IMR-90 (cell line): ENCODE data around the gene IFRD1. TPM values are rescaled to one million over a fixed set of nuclear protein-coding genes. Genes with fewer than 3 reads are reported as not detected.
A peak's percentile ranks its signal among the peaks of the same experiment; 100 is the strongest.

ENCODE experiments used
- ATAC-seq: fragments of 200-7000 bp; cut with Tn5 transposase; 2 replicates; pipeline ENCODE4 v1.9.1; 2020; ENCODE audit warnings: low read depth, mild to moderate bottlenecking, moderate library complexity
- BruUV-seq: library from RNA; stranded (reverse); fragments of 400-500 nt; replicated peaks from 2 replicates; lab custom pipeline; 2021; lab: Mats Ljungman, UMichigan
- CTCF ChIA-PET: fragments of 300-600 bp; formaldehyde crosslinking; extraction: SDS; loops from one replicate; lab custom pipeline; 2021; ENCODE audit warnings: antibody characterized with exemption; lab: Yijun Ruan, JAX
- POLR2A ChIA-PET: fragments of 300-600 bp; sonication (Branson Sonifier 250); formaldehyde crosslinking; loops from one replicate; lab custom pipeline; 2022; ENCODE audit warnings: antibody characterized with exemption; ENCODE audit not compliant: unreplicated experiment; lab: Charles Lee
- DNase-seq: peaks from one replicate; pipeline ENCODE4 v3.0.0; 2013
- H2AFZ ChIP-seq: replicated peaks from 2 replicates; pipeline ENCODE3; 2013; ENCODE audit warnings: low read length, mild to moderate bottlenecking; ENCODE audit not compliant: poor library complexity
- H2AK5ac ChIP-seq: 2 replicates; pipeline ENCODE4 v1.6.1; 2013; ENCODE audit warnings: low read depth, low read length, inconsistent platforms
- H2AK9ac ChIP-seq: replicated peaks from 2 replicates; pipeline ENCODE3; 2013; ENCODE audit warnings: mild to moderate bottlenecking, low read depth, low read length, moderate library complexity; ENCODE audit not compliant: poor library complexity
- H2BK120ac ChIP-seq: 2 replicates; pipeline ENCODE4 v1.6.1; 2013; ENCODE audit warnings: low read depth, low read length, inconsistent platforms
- H2BK15ac ChIP-seq: 3 replicates; pipeline ENCODE4 v1.6.1; 2013; ENCODE audit warnings: low read depth, low read length, inconsistent platforms
- H2BK20ac ChIP-seq: 2 replicates; pipeline ENCODE4 v1.6.1; 2013; ENCODE audit warnings: low read depth, mild to moderate bottlenecking, inconsistent platforms, low read length, moderate library complexity
- H2BK5ac ChIP-seq: 2 replicates; pipeline ENCODE4 v1.6.1; 2013; ENCODE audit warnings: mild to moderate bottlenecking, low read depth, low read length, inconsistent platforms; ENCODE audit not compliant: poor library complexity, severe bottlenecking
- H3K14ac ChIP-seq: replicated peaks from 2 replicates; pipeline ENCODE4 v1.6.1; 2013; ENCODE audit warnings: low read depth, low read length, inconsistent platforms
- H3K18ac ChIP-seq: 2 replicates; pipeline ENCODE4 v1.6.1; 2013; ENCODE audit warnings: low read depth, low read length, control low read depth
- H3K23ac ChIP-seq: 2 replicates; pipeline ENCODE4 v1.6.1; 2013; ENCODE audit warnings: low read depth, low read length, inconsistent platforms
- H3K27ac ChIP-seq: 2 replicates; pipeline ENCODE4 v1.5.1; 2013; ENCODE audit warnings: mild to moderate bottlenecking, control low read depth, low read length; ENCODE audit not compliant: insufficient read depth
- H3K27me3 ChIP-seq: 2 replicates; pipeline ENCODE4 v1.6.1; 2013; ENCODE audit warnings: low read length; ENCODE audit not compliant: control insufficient read depth, insufficient read depth
- H3K36me3 ChIP-seq: 2 replicates; pipeline ENCODE4 v1.6.1; 2013; ENCODE audit warnings: low read length, mixed read lengths; ENCODE audit not compliant: control insufficient read depth, insufficient read depth
- H3K4ac ChIP-seq: 2 replicates; pipeline ENCODE4 v1.6.1; 2013; ENCODE audit warnings: low read depth, low read length, inconsistent platforms
- H3K4me1 ChIP-seq: 2 replicates; pipeline ENCODE4 v1.6.1; 2013; ENCODE audit warnings: low read length, mixed read lengths; ENCODE audit not compliant: control insufficient read depth, insufficient read depth
- H3K4me2 ChIP-seq: 2 replicates; pipeline ENCODE4 v1.6.1; 2013; ENCODE audit warnings: low read depth, mild to moderate bottlenecking, control low read depth, low read length, moderate library complexity
- H3K4me3 ChIP-seq: 2 replicates; pipeline ENCODE4 v1.5.1; 2013; ENCODE audit warnings: low read depth, mild to moderate bottlenecking, control low read depth, low read length, moderate library complexity; ENCODE audit not compliant: insufficient read depth
- H3K56ac ChIP-seq: 2 replicates; pipeline ENCODE4 v1.6.1; 2013; ENCODE audit warnings: low read length, inconsistent platforms; ENCODE audit not compliant: insufficient read depth; ENCODE audit errors: extremely low read depth
- H3K79me1 ChIP-seq, 2 experiments: 2 replicates each; pipeline ENCODE4 v1.6.1; 2013; ENCODE audit warnings: low read length in 2 of 2, inconsistent platforms in 1 of 2, low read depth in 1 of 2
- H3K9ac ChIP-seq: 2 replicates; pipeline ENCODE4 v1.6.1; 2013; ENCODE audit warnings: low read depth, low read length, control low read depth
- H3K9me1 ChIP-seq: 2 replicates; pipeline ENCODE4 v1.6.1; 2013; ENCODE audit warnings: low read length, inconsistent platforms; ENCODE audit not compliant: insufficient read depth
- H3K9me3 ChIP-seq: 2 replicates; pipeline ENCODE4 v1.6.1; 2013; ENCODE audit warnings: low read length; ENCODE audit not compliant: control insufficient read depth, insufficient read depth
- H4K20me1 ChIP-seq: 2 replicates; pipeline ENCODE4 v1.6.1; 2013; ENCODE audit warnings: low read length, inconsistent platforms; ENCODE audit not compliant: insufficient read depth
- H4K5ac ChIP-seq: 2 replicates; pipeline ENCODE4 v1.6.1; 2013; ENCODE audit warnings: mild to moderate bottlenecking, low read depth, low read length, control low read depth
- H4K8ac ChIP-seq, 2 experiments: 2 replicates each; pipeline ENCODE4 v1.6.1; 2013; ENCODE audit warnings: low read depth in 2 of 2, low read length in 2 of 2, control low read depth in 1 of 2, inconsistent platforms in 1 of 2
- H4K91ac ChIP-seq: 2 replicates; pipeline ENCODE4 v1.6.1; 2013; ENCODE audit warnings: low read depth, low read length, inconsistent platforms; ENCODE audit not compliant: insufficient read depth
- BHLHE40 ChIP-seq: fragments of 150-350 bp; IDR thresholded peaks from 2 replicates; pipeline ENCODE4 v1.6.1; 2016; ENCODE audit warnings: mild to moderate bottlenecking, low read depth, low read length
- CEBPB ChIP-seq: IDR thresholded peaks from 2 replicates; pipeline ENCODE4 v1.6.1; 2012; ENCODE audit warnings: low read depth, low read length, improper control_type of control experiment
- FOS ChIP-seq: fragments of 150-350 bp; IDR thresholded peaks from 2 replicates; pipeline ENCODE4 v1.6.1; 2016; ENCODE audit warnings: low read depth, low read length
- MAFK ChIP-seq: IDR thresholded peaks from 2 replicates; pipeline ENCODE4 v1.6.1; 2012; ENCODE audit warnings: low read depth, low read length, improper control_type of control experiment
- MAZ ChIP-seq: IDR thresholded peaks from 2 replicates; pipeline ENCODE4 v1.6.1; 2012; ENCODE audit warnings: low read depth, mild to moderate bottlenecking, low read length, improper control_type of control experiment, moderate library complexity, borderline replicate concordance
- MXI1 ChIP-seq: IDR thresholded peaks from 2 replicates; pipeline ENCODE4 v1.6.1; 2012; ENCODE audit warnings: low read depth, mild to moderate bottlenecking, low read length, moderate library complexity, borderline replicate concordance
- NFE2L2 ChIP-seq: fragments of 150-350 bp; IDR thresholded peaks from 2 replicates; pipeline ENCODE4 v1.6.1; 2016; ENCODE audit warnings: low read depth, mild to moderate bottlenecking, low read length
- POLR2A ChIP-seq: IDR thresholded peaks from 2 replicates; pipeline ENCODE4 v1.6.1; 2012; ENCODE audit warnings: mild to moderate bottlenecking, low read depth, low read length
- RAD21 ChIP-seq: IDR thresholded peaks from 2 replicates; pipeline ENCODE4 v1.6.1; 2012; ENCODE audit warnings: low read length, improper control_type of control experiment
- RCOR1 ChIP-seq: IDR thresholded peaks from 2 replicates; pipeline ENCODE4 v1.6.1; 2012; ENCODE audit warnings: mild to moderate bottlenecking, low read length, improper control_type of control experiment; ENCODE audit not compliant: insufficient replicate concordance
- RFX5 ChIP-seq: IDR thresholded peaks from 2 replicates; pipeline ENCODE4 v1.8.0; 2012; ENCODE audit warnings: low read depth, mild to moderate bottlenecking, low read length, moderate library complexity
- SMC3 ChIP-seq: fragments of 150-350 bp; IDR thresholded peaks from 2 replicates; pipeline ENCODE4 v1.6.1; 2016; ENCODE audit warnings: low read depth, mild to moderate bottlenecking, antibody characterized with exemption, low read length, moderate library complexity
- WGBS, 2 experiments: methylation state at CpG; one replicate each; pipeline versions ENCODE4 v1.1.5 to v1.1.7; 2013; ENCODE audit warnings: missing lambda C conversion rate in 2 of 2; ENCODE audit not compliant: insufficient read length in 1 of 2; ENCODE audit errors: extremely low coverage in 2 of 2; 5-methylcytosine and 5-hydroxymethylcytosine counted together
- dilution Hi-C: fragments of 300-500 bp; cut with HindIII; formaldehyde crosslinking; loops from one replicate; pipeline ENCODE4 v1.14.3; 2018; ENCODE audit warnings: low sequenced_read_pairs; ENCODE audit not compliant: unreplicated experiment
- in situ Hi-C: fragments of 300-500 bp; cut with MboI; formaldehyde crosslinking; loops from 3 replicates; pipeline ENCODE4 v1.14.3; 2019; ENCODE audit warnings: low sequenced_read_pairs, inconsistent platforms, mixed read lengths
- intact Hi-C: fragments of 100-400 bp; cut with micrococcal nuclease; formaldehyde crosslinking; loops from 2 replicates; pipeline ENCODE4 v1.10.0; 2022
- polyA plus RNA-seq, 3 experiments: library from polyadenylated mRNA; depleted of rRNA; stranded (reverse); fragments of >200 nt; gene quantifications; 2 replicates each; pipeline ENCODE4 v1.2.3, GENCODE V29; 2012; ENCODE audit warnings: low replicate concordance in 1 of 3
- total RNA-seq: library from RNA; depleted of rRNA; stranded (reverse); fragments of >200 nt; gene quantifications from 2 replicates; pipeline ENCODE4 v1.2.3, GENCODE V29; 2012
- TF ChIP-seq, protein P1 (sequence below): fragments of 150-350 bp; IDR thresholded peaks from 2 replicates; pipeline ENCODE4 v1.6.1; 2016; ENCODE audit warnings: low read depth, mild to moderate bottlenecking, low read length, moderate library complexity, borderline replicate concordance
- TF ChIP-seq, protein P2 (sequence below): conservative IDR thresholded peaks from 2 replicates; pipeline ENCODE4 v1.5.1; 2012; ENCODE audit warnings: mild to moderate bottlenecking, low read depth, low read length, improper control_type of control experiment
- TF ChIP-seq, protein P3 (sequence below): fragments of 150-350 bp; IDR thresholded peaks from 2 replicates; pipeline ENCODE4 v1.6.1; 2017; ENCODE audit warnings: mild to moderate bottlenecking, antibody characterized with exemption, low read length, low read depth

The IFRD1 gene
- total and polyA plus RNA-seq, 2 of the 4 experiments (the other 2 are of a cell fraction), result 18.3 to 25.3 TPM

DNA sequence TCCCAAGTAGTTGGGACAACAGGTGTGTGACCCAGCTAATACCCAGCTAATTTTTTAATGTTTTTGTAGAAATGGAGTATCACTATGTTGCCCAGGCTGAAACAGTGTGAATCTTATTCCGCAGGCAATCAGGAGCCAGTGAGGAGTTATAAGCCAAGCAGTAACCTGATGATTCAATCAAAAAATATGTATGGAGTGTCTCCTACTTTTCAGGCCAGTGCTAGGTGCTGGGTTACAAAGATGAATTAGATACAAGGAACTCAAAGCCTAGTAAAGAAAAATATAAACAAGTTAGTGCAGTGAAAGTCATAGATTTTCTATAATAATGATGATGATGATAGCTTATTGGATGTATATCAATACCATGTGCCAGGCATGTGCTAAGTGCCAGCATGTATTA is 13.2 kb upstream of the IFRD1 start:
- Histone ChIP-seq H3K4me2 (no peak overlapping the region), H3K4ac (no peak overlapping the region), H2BK5ac (no peak overlapping the region), H4K91ac (no peak overlapping the region), H3K27ac (no peak overlapping the region), H2BK15ac (no peak overlapping the region), H2AFZ (no peak overlapping the region), H2AK5ac (no peak overlapping the region), H3K4me1 (no peaks in the 10 kb centered on the region; the same call in 1 of the 2 replicates), H4K8ac (no peak overlapping the region), H3K79me1 (no peaks in the 10 kb centered on the region), H3K14ac (no peak overlapping the region), H3K23ac (no peak overlapping the region), H3K36me3 (no peaks in the 10 kb centered on the region), H3K9ac (no peak overlapping the region), H4K20me1 (no peaks in the 10 kb centered on the region), H2BK120ac (no peak overlapping the region), H3K27me3 (no peaks in the 10 kb centered on the region), H2AK9ac (peak overlapping the region; percentile 42), H2BK20ac (peak overlapping the region; percentile 26; the same call in 1 of the 2 replicates), H3K9me1 (no peaks in the 10 kb centered on the region), H3K9me3 (no peaks in the 10 kb centered on the region), H3K56ac (no peak overlapping the region), H4K5ac (no peak overlapping the region), H3K4me3 (no peak overlapping the region), H3K18ac (no peak overlapping the region)
- WGBS, 2 experiments, result 100% methylated on average over 1 of the region's 1 CpG; no CpG with 5 or more reads in 1 of the 2 experiments
- dilution Hi-C loops, result no loop called here
- DNase-seq (no peak), ATAC-seq (peak; percentile 40; the same call in 1 of the 2 replicates)
- TF ChIP-seq MAZ, result no peak
- no peak for TF ChIP-seq RFX5
- no peak for TF ChIP-seq FOS
- TF ChIP-seq, protein P1, sequence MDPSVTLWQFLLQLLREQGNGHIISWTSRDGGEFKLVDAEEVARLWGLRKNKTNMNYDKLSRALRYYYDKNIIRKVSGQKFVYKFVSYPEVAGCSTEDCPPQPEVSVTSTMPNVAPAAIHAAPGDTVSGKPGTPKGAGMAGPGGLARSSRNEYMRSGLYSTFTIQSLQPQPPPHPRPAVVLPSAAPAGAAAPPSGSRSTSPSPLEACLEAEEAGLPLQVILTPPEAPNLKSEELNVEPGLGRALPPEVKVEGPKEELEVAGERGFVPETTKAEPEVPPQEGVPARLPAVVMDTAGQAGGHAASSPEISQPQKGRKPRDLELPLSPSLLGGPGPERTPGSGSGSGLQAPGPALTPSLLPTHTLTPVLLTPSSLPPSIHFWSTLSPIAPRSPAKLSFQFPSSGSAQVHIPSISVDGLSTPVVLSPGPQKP, result no peak
- no peak for TF ChIP-seq NFE2L2
- TF ChIP-seq RAD21, result no peak
- TF ChIP-seq, protein P2, sequence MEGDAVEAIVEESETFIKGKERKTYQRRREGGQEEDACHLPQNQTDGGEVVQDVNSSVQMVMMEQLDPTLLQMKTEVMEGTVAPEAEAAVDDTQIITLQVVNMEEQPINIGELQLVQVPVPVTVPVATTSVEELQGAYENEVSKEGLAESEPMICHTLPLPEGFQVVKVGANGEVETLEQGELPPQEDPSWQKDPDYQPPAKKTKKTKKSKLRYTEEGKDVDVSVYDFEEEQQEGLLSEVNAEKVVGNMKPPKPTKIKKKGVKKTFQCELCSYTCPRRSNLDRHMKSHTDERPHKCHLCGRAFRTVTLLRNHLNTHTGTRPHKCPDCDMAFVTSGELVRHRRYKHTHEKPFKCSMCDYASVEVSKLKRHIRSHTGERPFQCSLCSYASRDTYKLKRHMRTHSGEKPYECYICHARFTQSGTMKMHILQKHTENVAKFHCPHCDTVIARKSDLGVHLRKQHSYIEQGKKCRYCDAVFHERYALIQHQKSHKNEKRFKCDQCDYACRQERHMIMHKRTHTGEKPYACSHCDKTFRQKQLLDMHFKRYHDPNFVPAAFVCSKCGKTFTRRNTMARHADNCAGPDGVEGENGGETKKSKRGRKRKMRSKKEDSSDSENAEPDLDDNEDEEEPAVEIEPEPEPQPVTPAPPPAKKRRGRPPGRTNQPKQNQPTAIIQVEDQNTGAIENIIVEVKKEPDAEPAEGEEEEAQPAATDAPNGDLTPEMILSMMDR, result no peak
- TF ChIP-seq BHLHE40, result no peak
- TF ChIP-seq POLR2A, result no peak
- no peak for TF ChIP-seq CEBPB
- no peak for TF ChIP-seq MXI1
- no peak for TF ChIP-seq SMC3
- no peak for TF ChIP-seq MAFK
- TF ChIP-seq, protein P3, sequence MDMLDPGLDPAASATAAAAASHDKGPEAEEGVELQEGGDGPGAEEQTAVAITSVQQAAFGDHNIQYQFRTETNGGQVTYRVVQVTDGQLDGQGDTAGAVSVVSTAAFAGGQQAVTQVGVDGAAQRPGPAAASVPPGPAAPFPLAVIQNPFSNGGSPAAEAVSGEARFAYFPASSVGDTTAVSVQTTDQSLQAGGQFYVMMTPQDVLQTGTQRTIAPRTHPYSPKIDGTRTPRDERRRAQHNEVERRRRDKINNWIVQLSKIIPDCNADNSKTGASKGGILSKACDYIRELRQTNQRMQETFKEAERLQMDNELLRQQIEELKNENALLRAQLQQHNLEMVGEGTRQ, result no peak
- TF ChIP-seq RCOR1, result no peak
- BruUV-seq, result no TSS peak
- in situ Hi-C loops, result no loop called here
- CTCF ChIA-PET, result interaction anchor here (0.5 kb wide), 1 partner anchor 11 kb away, joined by 3 read pairs; no protein-coding TSS in a partner anchor
- intact Hi-C loops, result no loop called here
- POLR2A ChIA-PET, result no interaction called here
